Immature natural killer cell (primary cell): Measurements from ENCODE around the gene ESRRB. TPM values are rescaled to one million over a fixed set of nuclear protein-coding genes. Genes with fewer than 3 reads are reported as not detected.

Experiments used
- DNase-seq, 3 donors: peaks; one replicate each; pipeline ENCODE4 v3.0.0; 2022; ENCODE audit warnings: mixed read lengths in 1 of 3
- H3K27ac Mint-ChIP-seq, 6 donors: one replicate each; pipeline ENCODE4 v1.8.0; 2020; ENCODE audit warnings: mixed read lengths in 6 of 6, mild to moderate bottlenecking in 5 of 6, inconsistent platforms in 4 of 6, moderate library complexity in 3 of 6
- H3K27me3 Mint-ChIP-seq, 3 donors: one replicate each; pipeline ENCODE4 v1.8.0; 2020 to 2021; ENCODE audit warnings: low read depth in 3 of 3, mild to moderate bottlenecking in 3 of 3, mixed read lengths in 3 of 3, moderate library complexity in 3 of 3, inconsistent platforms in 1 of 3
- H3K36me3 Mint-ChIP-seq, 3 donors: one replicate each; pipeline ENCODE4 v1.8.0; 2020; ENCODE audit warnings: mixed read lengths in 3 of 3, inconsistent platforms in 2 of 3, mild to moderate bottlenecking in 2 of 3
- H3K4me1 Mint-ChIP-seq, 2 donors: one replicate each; pipeline ENCODE4 v1.8.0; 2020; ENCODE audit warnings: inconsistent platforms in 2 of 2, mild to moderate bottlenecking in 2 of 2, mixed read lengths in 2 of 2, moderate library complexity in 1 of 2
- H3K4me3 Mint-ChIP-seq, 5 donors: one replicate each; pipeline ENCODE4 v1.8.0; 2020; ENCODE audit warnings: mild to moderate bottlenecking in 5 of 5, mixed read lengths in 5 of 5, inconsistent platforms in 3 of 5, moderate library complexity in 3 of 5
- H3K9me3 Mint-ChIP-seq, 6 donors: one replicate each; pipeline ENCODE4 v1.8.0; 2020; ENCODE audit warnings: mild to moderate bottlenecking in 6 of 6, mixed read lengths in 6 of 6, inconsistent platforms in 4 of 6, moderate library complexity in 3 of 6
- polyA plus RNA-seq, 3 donors: library from polyadenylated mRNA; unstranded; fragments of 300-500 nt; fragmentation: Illumina TruSeq; gene quantifications; one replicate each; pipeline ENCODE4 v1.2.3, GENCODE V29; 2021

ESRRB gene
- polyA plus RNA-seq, 3 donors from 2014 or later = not detected

DNA sequence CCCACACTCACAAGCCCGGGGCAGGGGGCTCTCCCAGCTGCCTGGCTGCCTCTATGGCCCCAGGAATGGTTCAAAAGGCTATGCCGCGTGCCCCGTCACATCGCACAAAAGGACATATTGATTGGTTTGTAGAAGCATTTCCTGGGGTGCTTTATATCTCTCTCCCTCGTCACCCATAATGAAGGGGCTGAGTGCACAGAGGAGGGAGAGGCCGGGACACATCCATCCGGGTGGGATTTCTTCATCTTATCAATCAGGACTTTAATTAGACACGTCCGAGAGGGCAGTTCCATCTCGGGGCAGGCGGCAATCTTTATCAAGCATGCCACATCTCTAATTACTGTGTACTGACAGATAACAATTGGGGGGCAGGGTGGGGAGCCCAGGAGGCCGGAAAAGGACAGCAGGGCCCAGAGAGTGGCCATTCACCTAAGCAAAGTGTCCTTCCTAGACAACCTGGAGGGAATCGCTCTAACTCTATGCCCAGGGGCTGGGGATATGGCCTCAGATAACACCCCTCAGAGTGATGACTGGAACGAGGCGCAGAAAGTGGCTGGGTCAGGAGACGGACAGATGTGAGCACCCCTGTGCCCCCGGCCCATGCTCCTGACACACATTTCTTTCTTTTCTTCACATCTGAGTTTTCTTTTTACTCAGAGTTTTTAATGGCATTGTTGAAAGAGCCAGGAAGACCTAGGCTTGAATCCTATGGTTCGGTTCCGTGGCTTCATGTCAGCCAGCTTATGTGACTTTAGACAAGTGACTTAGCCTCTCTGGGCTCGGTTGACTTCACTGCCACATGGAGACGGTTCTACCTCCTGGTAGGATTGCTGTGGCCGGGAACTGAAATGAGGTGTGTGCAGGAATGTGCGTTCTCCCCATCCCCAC, 36.0 kb upstream of the ESRRB start:
- Mint-ChIP-seq H3K4me3 (no peak overlapping the region), H3K9me3 (peaks cover 0 to 1% (median 0%) of the 10 kb centered on the region in 6 donors), H3K36me3 (no peaks in the 10 kb centered on the region), H3K27me3 (peaks cover 2 to 7% (median 6%) of the 10 kb centered on the region in 3 donors), H3K27ac (no peak overlapping the region), H3K4me1 (no peaks in the 10 kb centered on the region)
- no peak for DNase-seq

- Mint-ChIP-seq H3K4me3 (no peak overlapping the region), H3K4me1 (no peaks in the 10 kb centered on the region), H3K36me3 (no peaks in the 10 kb centered on the region), H3K27ac (no peak overlapping the region), H3K9me3 (peaks cover 0 to 1% (median 0%) of the 10 kb centered on the region in 6 donors), H3K27me3 (peaks cover 2 to 4% (median 2%) of the 10 kb centered on the region in 3 donors)
- DNase-seq = no peak
Observed at GRCh38 chr14:76343386-76343785, 32.6 kb upstream of the ESRRB start.

- no peak overlapping the region for H3K27ac Mint-ChIP-seq
- DNase-seq = no peak
- no peaks in the 10 kb centered on the region for H3K4me1 Mint-ChIP-seq
- H3K27me3 Mint-ChIP-seq = peaks cover 0 to 2% (median 1%) of the 10 kb centered on the region in 3 donors
- peaks cover 0 to 2% (median 0%) of the 10 kb centered on the region in 6 donors for H3K9me3 Mint-ChIP-seq
- H3K36me3 Mint-ChIP-seq = no peaks in the 10 kb centered on the region
- H3K4me3 Mint-ChIP-seq = no peak overlapping the region
Observed at GRCh38 chr14:76346391-76347160, 29.4 kb upstream of the ESRRB start.

DNA sequence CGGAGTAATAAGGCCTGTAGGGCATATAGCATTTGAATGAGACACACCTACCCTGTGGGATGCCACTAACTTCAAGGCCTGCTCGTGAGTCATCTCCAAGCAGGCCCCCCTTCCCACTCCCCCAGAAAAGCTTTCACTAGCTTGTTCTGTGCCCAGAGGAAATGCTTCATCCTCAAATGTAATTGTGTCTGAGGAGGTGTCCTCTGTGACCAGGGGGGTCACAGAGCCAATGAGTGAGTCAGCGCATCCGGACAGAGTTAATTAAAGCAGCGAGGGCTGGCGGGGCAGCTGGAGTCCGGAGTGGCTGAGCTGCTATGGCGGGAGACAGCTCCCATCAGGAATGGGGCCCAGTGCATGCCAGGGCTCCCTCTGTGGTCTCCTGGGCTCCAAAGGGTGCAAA, 27.0 kb upstream of the ESRRB start:
- Mint-ChIP-seq H3K36me3 (no peaks in the 10 kb centered on the region), H3K4me3 (no peak overlapping the region), H3K4me1 (peaks cover 2 to 12% of the 10 kb centered on the region in 2 donors), H3K9me3 (peaks cover 0 to 2% (median 0%) of the 10 kb centered on the region in 6 donors), H3K27me3 (peaks cover 0 to 4% (median 2%) of the 10 kb centered on the region in 3 donors), H3K27ac (no peak overlapping the region)
- no peak for DNase-seq

GRCh38 chr14:76349993-76350392, 25.9 kb upstream of the ESRRB start:
- no peak overlapping the region for H3K4me3 Mint-ChIP-seq

GRCh38 chr14:76350671-76351070, 25.3 kb upstream of the ESRRB start:
- peaks cover 0 to 2% (median 0%) of the 10 kb centered on the region in 6 donors for H3K9me3 Mint-ChIP-seq
- no peak overlapping the region for H3K4me3 Mint-ChIP-seq
- H3K4me1 Mint-ChIP-seq = peaks cover 2 to 12% of the 10 kb centered on the region in 2 donors
- H3K27me3 Mint-ChIP-seq = peaks cover 2 to 3% (median 2%) of the 10 kb centered on the region in 3 donors
- no peak for DNase-seq
- no peak overlapping the region for H3K27ac Mint-ChIP-seq
- no peaks in the 10 kb centered on the region for H3K36me3 Mint-ChIP-seq

More at GRCh38 chr14:76349993-76350392, 25.9 kb upstream of the ESRRB start:
- H3K36me3 Mint-ChIP-seq = no peaks in the 10 kb centered on the region
- H3K4me1 Mint-ChIP-seq = peaks cover 2 to 12% of the 10 kb centered on the region in 2 donors
- DNase-seq = no peak
- peaks cover 0 to 2% (median 0%) of the 10 kb centered on the region in 6 donors for H3K9me3 Mint-ChIP-seq
- H3K27ac Mint-ChIP-seq = no peak overlapping the region
- H3K27me3 Mint-ChIP-seq = peaks cover 0 to 4% (median 2%) of the 10 kb centered on the region in 3 donors

- Mint-ChIP-seq H3K36me3 (no peaks in the 10 kb centered on the region), H3K4me3 (no peak overlapping the region), H3K27ac (no peak overlapping the region), H3K9me3 (peaks cover 0 to 2% (median 0%) of the 10 kb centered on the region in 6 donors), H3K4me1 (peaks cover 2 to 12% of the 10 kb centered on the region in 2 donors), H3K27me3 (peaks cover 2 to 3% (median 2%) of the 10 kb centered on the region in 3 donors)
- DNase-seq = no peak
Observed at GRCh38 chr14:76351941-76352340, 24.0 kb upstream of the ESRRB start.

- peak; percentile 18 to 30 (median 20) for DNase-seq
- peaks cover 2 to 7% (median 3%) of the 10 kb centered on the region in 3 donors for H3K27me3 Mint-ChIP-seq
- H3K4me1 Mint-ChIP-seq = peaks cover 2 to 12% of the 10 kb centered on the region in 2 donors
- peaks cover 0 to 2% (median 0%) of the 10 kb centered on the region in 6 donors for H3K9me3 Mint-ChIP-seq
- peak overlapping the region in 2 of 5 donors; percentile 18 to 30 for H3K4me3 Mint-ChIP-seq
- H3K27ac Mint-ChIP-seq = no peak overlapping the region
- no peaks in the 10 kb centered on the region for H3K36me3 Mint-ChIP-seq
Observed at GRCh38 chr14:76352639-76353281, 23.2 kb upstream of the ESRRB start.

DNA sequence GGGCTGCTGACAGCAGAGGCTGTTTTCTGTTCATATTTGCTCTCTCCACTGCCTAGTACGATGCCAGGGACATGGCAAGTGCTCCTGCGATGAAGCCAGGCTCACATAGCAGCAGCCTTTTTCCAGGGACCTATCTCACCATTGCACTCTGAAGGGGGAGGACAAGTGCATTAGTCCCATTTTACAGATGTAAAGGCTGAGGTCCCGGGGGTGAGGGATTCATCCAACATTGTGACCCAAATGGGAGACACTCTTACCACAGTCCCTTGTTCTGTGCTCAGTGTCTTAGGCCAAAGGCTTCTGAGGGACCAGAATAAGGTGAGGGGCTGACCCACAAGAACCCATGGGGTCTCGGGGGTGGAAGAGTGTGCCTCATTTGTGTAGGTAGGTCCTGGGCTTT, 21.6 kb upstream of the ESRRB start:
- peaks cover 2 to 12% of the 10 kb centered on the region in 2 donors for H3K4me1 Mint-ChIP-seq
- H3K9me3 Mint-ChIP-seq = peaks cover 0 to 2% (median 0%) of the 10 kb centered on the region in 6 donors
- H3K36me3 Mint-ChIP-seq = no peaks in the 10 kb centered on the region
- H3K27ac Mint-ChIP-seq = no peak overlapping the region
- no peak for DNase-seq
- H3K27me3 Mint-ChIP-seq = peaks cover 0 to 9% (median 3%) of the 10 kb centered on the region in 3 donors
- H3K4me3 Mint-ChIP-seq = no peak overlapping the region

GRCh38 chr14:76355771-76356170, 20.2 kb upstream of the ESRRB start:
- no peak for DNase-seq
- Mint-ChIP-seq H3K27me3 (peaks cover 3 to 12% (median 6%) of the 10 kb centered on the region in 3 donors), H3K4me3 (no peak overlapping the region), H3K27ac (no peak overlapping the region), H3K4me1 (peaks cover 2 to 12% of the 10 kb centered on the region in 2 donors), H3K36me3 (no peaks in the 10 kb centered on the region), H3K9me3 (peaks cover 0 to 2% (median 0%) of the 10 kb centered on the region in 6 donors)

DNA sequence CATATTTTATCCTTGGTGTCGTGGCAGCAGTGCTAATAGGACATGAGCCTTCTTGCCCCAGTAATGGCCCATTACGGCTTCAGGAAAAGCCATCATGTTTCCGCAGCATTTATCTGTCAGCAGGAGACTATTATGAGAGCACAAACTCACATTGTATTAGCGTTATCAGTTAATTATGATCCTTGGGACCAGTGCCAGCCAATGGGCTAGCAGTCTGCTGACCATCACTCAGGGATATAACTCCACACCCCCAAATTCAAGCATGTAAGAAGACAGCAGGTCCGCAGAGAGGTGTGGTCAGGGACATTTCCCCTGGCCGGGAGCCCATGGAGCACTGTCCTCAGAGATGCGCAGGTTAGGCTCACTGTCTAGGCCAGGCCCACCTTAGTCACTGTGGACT, 4.9 kb upstream of the ESRRB start:
- no peak overlapping the region for H3K27ac Mint-ChIP-seq
- no peak overlapping the region for H3K4me3 Mint-ChIP-seq
- DNase-seq = no peak
- no peaks in the 10 kb centered on the region for H3K4me1 Mint-ChIP-seq
- peaks cover 2 to 8% (median 5%) of the 10 kb centered on the region in 3 donors for H3K27me3 Mint-ChIP-seq
- H3K9me3 Mint-ChIP-seq = no peaks in the 10 kb centered on the region
- no peaks in the 10 kb centered on the region for H3K36me3 Mint-ChIP-seq

- H3K9me3 Mint-ChIP-seq = no peaks in the 10 kb centered on the region
- H3K4me1 Mint-ChIP-seq = no peaks in the 10 kb centered on the region
- no peaks in the 10 kb centered on the region for H3K36me3 Mint-ChIP-seq
- H3K27me3 Mint-ChIP-seq = peaks cover 2 to 11% (median 5%) of the 10 kb centered on the region in 3 donors
- H3K27ac Mint-ChIP-seq = no peak overlapping the region
- no peak for DNase-seq
- no peak overlapping the region for H3K4me3 Mint-ChIP-seq
Observed at GRCh38 chr14:76373456-76373855, 2.5 kb upstream of the ESRRB start.

DNA sequence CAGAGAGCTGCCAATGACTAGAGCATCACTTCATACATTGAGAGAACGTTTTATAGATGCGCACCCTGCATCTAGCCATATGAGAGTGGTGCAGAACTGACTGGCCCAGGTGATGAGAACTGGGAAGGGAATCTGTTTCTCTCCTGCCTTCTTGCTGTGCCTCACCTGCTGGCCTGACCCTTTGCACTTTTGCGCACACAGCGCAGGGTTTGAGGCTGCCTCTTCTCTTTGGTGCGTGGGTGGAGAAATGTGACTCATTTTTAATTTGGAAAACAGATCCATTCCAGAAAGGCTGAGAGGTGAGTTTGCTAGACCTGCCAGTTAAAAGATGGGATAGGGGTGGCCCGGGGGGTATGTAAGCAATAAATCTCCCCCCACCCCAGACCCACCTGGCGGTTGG, 453 bp upstream of the ESRRB start:
- H3K36me3 Mint-ChIP-seq = no peaks in the 10 kb centered on the region
- no peak for DNase-seq
- no peak overlapping the region for H3K27ac Mint-ChIP-seq
- H3K4me3 Mint-ChIP-seq = no peak overlapping the region
- H3K27me3 Mint-ChIP-seq = peaks cover 8 to 18% (median 11%) of the 10 kb centered on the region in 3 donors
- no peaks in the 10 kb centered on the region for H3K4me1 Mint-ChIP-seq
- H3K9me3 Mint-ChIP-seq = no peaks in the 10 kb centered on the region
